ENCODE measurements around the gene TWF2. TPM values are rescaled to one million over a fixed set of nuclear protein-coding genes. Genes with fewer than 3 reads are reported as not detected.

Gene TWF2
- total and polyA plus RNA-seq, 9 of the 15 experiments (the other 6 are each of a cell fraction or from before 2014, with no cell fraction given) = 0.11 to 61.9 (median 29.7) TPM

DNA sequence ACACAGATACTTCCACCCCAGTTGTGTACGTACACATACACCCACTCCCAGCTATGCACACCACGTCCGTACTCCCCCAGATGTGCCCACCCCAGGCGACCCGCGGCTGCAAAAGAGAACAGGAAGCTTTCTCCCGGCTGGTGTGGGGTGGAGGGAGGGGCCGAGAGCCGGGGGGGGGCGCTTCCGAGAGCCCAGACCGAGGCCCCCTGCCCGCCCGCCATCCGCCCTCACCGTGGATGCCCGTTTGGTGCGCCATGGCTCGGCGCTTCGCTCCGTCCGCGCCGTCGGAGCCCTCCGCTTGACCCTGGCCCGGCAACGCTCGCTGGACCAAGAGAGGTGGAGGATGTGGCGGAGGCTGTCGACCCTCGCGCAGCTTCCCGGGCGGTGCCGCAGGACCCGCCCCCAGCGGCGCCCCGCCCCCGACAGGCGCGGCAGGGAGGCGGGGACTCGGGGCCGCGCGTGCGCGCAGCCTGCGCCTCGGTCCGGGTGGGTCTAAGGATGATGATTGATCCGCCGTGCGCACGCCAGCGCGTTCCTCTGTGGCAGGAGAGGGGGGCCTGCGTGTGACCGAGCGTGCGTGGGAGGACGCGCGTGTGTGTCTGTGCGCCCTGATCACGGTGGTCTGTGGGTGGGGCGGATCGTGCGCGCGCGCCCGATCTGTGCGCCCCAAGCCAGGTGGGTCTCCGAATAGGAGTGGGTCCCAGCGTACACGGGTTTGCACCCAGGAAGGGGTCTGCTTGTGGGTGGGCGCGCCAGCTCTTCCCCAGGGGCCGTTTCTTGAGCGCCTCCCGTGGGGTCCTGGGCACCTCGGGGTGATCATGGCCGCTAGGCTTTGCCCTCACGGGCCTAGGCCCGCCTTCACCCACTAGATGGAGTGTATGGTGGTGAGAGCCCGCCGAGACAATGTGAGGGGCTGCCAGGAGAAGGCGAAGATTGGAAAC is at the start of gene TWF2 (continued):
- TF ChIP-seq KAT2B (IDR thresholded peaks at IDR 0.05; ENCODE audit: low read depth, low read length) = no peak
- no peak for TF ChIP-seq RFX1 (IDR thresholded peaks at IDR 0.05)
- TF ChIP-seq ZBTB8A (IDR thresholded peaks at IDR 0.05; ENCODE audit: partially characterized antibody) = no peak
- no peak for TF ChIP-seq SREBF1 (IDR thresholded peaks at IDR 0.05; ENCODE audit: borderline replicate concordance, low read depth, low read length)
- no peak for TF ChIP-seq ATF4 (CRISPR knock-in tag; IDR thresholded peaks at IDR 0.05)

- peak overlapping the region in 1 of 2 experiments; percentile 93; a peak in 2 of 4 replicates for H3K9ac ChIP-seq (ENCODE audit: insufficient read depth in 1 of 2, low read depth in 2 of 2, low read length in 2 of 2)
- H3K36me3 ChIP-seq (ENCODE audit: control insufficient read depth, insufficient read depth, low read length) = peaks cover 4% of the 10 kb centered on the region; the same call in 2 of the 3 replicates
- ChIA-PET CTCF (ENCODE audit: low intra/inter-chr PET ratio) (interaction anchor here (1.0 kb wide), 1 partner anchor 57 kb away, joined by 3 read pairs; no protein-coding TSS in a partner anchor), POLR2A (interaction anchor here (0.6 to 2.8 kb wide), 7 partner anchors 9 to 293 kb away, joined by 3 to 29 read pairs (median 4); partner anchors contain the start of genes RPL29 and WDR82)
- 57% methylated on average over 5 of the region's 6 CpGs for WGBS (ENCODE audit: insufficient coverage, low coverage, missing lambda C conversion rate)
- H3K9me1 ChIP-seq (ENCODE audit: control insufficient read depth, insufficient read depth, low read length) = peaks cover 3% of the 10 kb centered on the region
- FAIRE-seq (no peak), ATAC-seq (no peak), DNase-seq (ENCODE audit: extremely low read depth in 1 of 4, low spot score in 3 of 4) (no peak)
- BruUV-seq (replicated peaks) = no TSS peak
- peak overlapping the region; percentile 85 for H3K4me3 ChIP-seq
- peaks cover 21% of the 10 kb centered on the region for H3K79me2 ChIP-seq (ENCODE audit: control insufficient read depth, insufficient read depth, low read length)
- H3K4me2 ChIP-seq (ENCODE audit: insufficient read depth, low read length) = peak overlapping the region; percentile 90
- in situ Hi-C loops (cut with MboI) (no loop called here), intact Hi-C loops (cut with micrococcal nuclease) (loop anchor here (5.0 kb wide), 1 partner anchor 286 kb away; no protein-coding TSS in a partner anchor)
- no peaks in the 10 kb centered on the region for H3K9me3 ChIP-seq (replicated peaks; ENCODE audit: control insufficient read depth, insufficient read depth, low read depth, low read length)
- H4K20me1 ChIP-seq (replicated peaks; ENCODE audit: control insufficient read depth, insufficient read depth, low read length) = no peaks in the 10 kb centered on the region
- H3K27ac ChIP-seq (ENCODE audit: extremely low read depth, low read depth, low read length) = peak overlapping the region; percentile 98; the same call in 2 of the 3 replicates
- peak overlapping the region; percentile 98 for H2AFZ ChIP-seq (ENCODE audit: low read depth, low read length)
- TF ChIP-seq YBX1 (IDR thresholded peaks at IDR 0.05) (no peak), NR2C2 (CRISPR knock-in tag; IDR thresholded peaks at IDR 0.05) (no peak), NR2C2 (tag; IDR thresholded peaks at IDR 0.05) (no peak), CXXC5 (CRISPR knock-in tag; IDR thresholded peaks at IDR 0.05) (no peak), FIP1L1 (IDR thresholded peaks at IDR 0.05; ENCODE audit: low read depth, low read length, poor library complexity, severe bottlenecking) (no peak), SMAD4 (CRISPR knock-in tag; conservative IDR thresholded peaks at IDR 0.05) (no peak), BHLHE40 (IDR thresholded peaks at IDR 0.05; ENCODE audit: low read length) (no peak), CEBPB (tag; IDR thresholded peaks at IDR 0.05) (no peak), MYBL2 (IDR thresholded peaks at IDR 0.05; ENCODE audit: low read depth) (no peak), MYBL2 (CRISPR knock-in tag; IDR thresholded peaks at IDR 0.05; ENCODE audit: borderline replicate concordance) (no peak), POLR3G (IDR thresholded peaks at IDR 0.05; ENCODE audit: extremely low read depth, insufficient read length, insufficient replicate concordance) (no peak)
- H3K27me3 ChIP-seq (ENCODE audit: control insufficient read depth in 2 of 2, insufficient read depth in 2 of 2, low read length in 2 of 2) = no peaks in the 10 kb centered on the region
- peaks cover 13 to 24% of the 10 kb centered on the region in 2 experiments; a peak in 4 of 5 replicates for H3K4me1 ChIP-seq (replicated peaks in 1 of 2; ENCODE audit: control insufficient read depth in 2 of 2, insufficient read depth in 2 of 2, low read length in 2 of 2)
Observed at GRCh38 chr3:52288674-52289073, 49.7 kb upstream of the TWF2 start.

Measured in K562 (cell line).